Measurements from ENCODE around the gene PHC1.

GRCh38 chr12:8970432-8970831 lies 56.1 kb downstream of the PHC1 start:
- no peak for TF ChIP-seq POLR2A (IDR thresholded peaks at IDR 0.05; ENCODE audit: low read length)
- TF ChIP-seq GATA1 (IDR thresholded peaks at IDR 0.05; ENCODE audit: low read depth, low read length), result no peak
